Breast epithelium (tissue), 4 donors: ENCODE data around the gene ONECUT1. TPM values are rescaled to one million over a fixed set of nuclear protein-coding genes. Genes with fewer than 3 reads are reported as not detected.

ENCODE experiments used
- DNase-seq, 2 donors: peaks; one replicate each; pipeline ENCODE4 v3.0.0-alpha.2; 2019; ENCODE audit warnings: low spot score in 2 of 2
- H3K27ac ChIP-seq, 2 donors: fragments of 200-600 bp; sonication (generic) in 1 of 2; one replicate each; pipeline ENCODE4 v1.5.1; 2016 to 2019; ENCODE audit warnings: mild to moderate bottlenecking in 1 of 2
- H3K27me3 ChIP-seq, 2 donors: fragments of 200-600 bp; sonication (generic) in 1 of 2; one replicate each; pipeline versions ENCODE4 v1.5.1 to v1.6.0; 2017 to 2019; ENCODE audit warnings: control low read depth in 1 of 2, mild to moderate bottlenecking in 1 of 2
- H3K36me3 ChIP-seq: fragments of 200-600 bp; one replicate; pipeline ENCODE4 v1.5.1; 2019
- H3K4me1 ChIP-seq, 2 donors: fragments of 200-600 bp; sonication (generic); one replicate each; pipeline ENCODE4 v1.5.1; 2016 to 2019; ENCODE audit warnings: control low read depth in 1 of 2
- H3K4me3 ChIP-seq, 3 donors: fragments of 200-600 bp; sonication (generic); 1 replicate in 2 of 3; 2 replicates in 1 of 3; pipeline ENCODE4 v1.5.1; 2016 to 2019; ENCODE audit warnings: mild to moderate bottlenecking in 3 of 3, moderate library complexity in 2 of 3
- H3K9me3 ChIP-seq, 2 donors: fragments of 200-600 bp; sonication (generic) in 1 of 2; one replicate each; pipeline ENCODE4 v1.5.1; 2016 to 2019; ENCODE audit warnings: control low read depth in 1 of 2
- POLR2A ChIP-seq: fragments of 450-650 bp; IDR thresholded peaks from one replicate; pipeline ENCODE4 v1.6.1; 2016; ENCODE audit warnings: antibody characterized with exemption, mild to moderate bottlenecking, moderate library complexity
- POLR2AphosphoS5 ChIP-seq, 3 donors: sonication (generic); formaldehyde crosslinking; IDR thresholded peaks; one replicate each; pipeline ENCODE4 v1.6.1; 2017; ENCODE audit warnings: antibody characterized with exemption in 3 of 3
- intact Hi-C: fragments of 100-400 bp; cut with DNase I; formaldehyde crosslinking; loops from one replicate; pipeline ENCODE4 v1.15.1; 2023; ENCODE audit warnings: low total_unique reads
- total RNA-seq, 3 donors: library from RNA; depleted of rRNA; stranded (reverse); fragments of >200 nt; gene quantifications; one replicate each; pipeline ENCODE4 v1.1.0, GENCODE V29; 2016
- TF ChIP-seq, protein P1 (sequence below), 3 donors: fragments of 450-650 bp; IDR thresholded peaks; one replicate each; pipeline ENCODE4 v1.5.1; 2016 to 2017; ENCODE audit warnings: antibody characterized with exemption in 3 of 3, mild to moderate bottlenecking in 3 of 3, moderate library complexity in 3 of 3

The ONECUT1 gene
- total RNA-seq, 3 donors from 2014 or later: not detected

DNA sequence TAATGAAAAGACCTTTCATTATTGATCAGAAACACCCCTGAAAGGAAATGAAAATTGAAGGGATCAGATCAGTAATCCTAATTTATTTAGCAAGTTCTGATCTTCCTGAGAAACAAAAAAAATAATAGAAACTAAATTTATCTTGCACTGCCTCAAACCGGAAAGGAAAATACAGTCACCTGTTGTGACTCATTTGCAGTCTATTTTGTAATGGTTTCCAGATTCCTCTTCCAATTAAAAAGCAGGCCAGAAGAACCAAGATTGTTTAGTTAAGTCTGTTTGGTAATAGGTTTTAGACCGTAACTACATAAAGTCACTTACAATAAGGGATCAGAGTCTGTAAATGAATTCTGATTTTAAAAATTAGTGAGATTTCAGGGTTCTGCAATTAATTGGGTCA is 61.2 kb downstream of the ONECUT1 start:
- intact Hi-C loops: no loop called here
- Histone ChIP-seq H3K4me1 (no peaks in the 10 kb centered on the region), H3K9me3 (no peaks in the 10 kb centered on the region), H3K27me3 (no peaks in the 10 kb centered on the region), H3K4me3 (no peak overlapping the region), H3K36me3 (no peaks in the 10 kb centered on the region), H3K27ac (no peak overlapping the region)
- DNase-seq: no peak
- TF ChIP-seq POLR2AphosphoS5 (IDR thresholded peaks at IDR 0.05): no peak
- no peak for TF ChIP-seq POLR2A
- TF ChIP-seq, protein P1, sequence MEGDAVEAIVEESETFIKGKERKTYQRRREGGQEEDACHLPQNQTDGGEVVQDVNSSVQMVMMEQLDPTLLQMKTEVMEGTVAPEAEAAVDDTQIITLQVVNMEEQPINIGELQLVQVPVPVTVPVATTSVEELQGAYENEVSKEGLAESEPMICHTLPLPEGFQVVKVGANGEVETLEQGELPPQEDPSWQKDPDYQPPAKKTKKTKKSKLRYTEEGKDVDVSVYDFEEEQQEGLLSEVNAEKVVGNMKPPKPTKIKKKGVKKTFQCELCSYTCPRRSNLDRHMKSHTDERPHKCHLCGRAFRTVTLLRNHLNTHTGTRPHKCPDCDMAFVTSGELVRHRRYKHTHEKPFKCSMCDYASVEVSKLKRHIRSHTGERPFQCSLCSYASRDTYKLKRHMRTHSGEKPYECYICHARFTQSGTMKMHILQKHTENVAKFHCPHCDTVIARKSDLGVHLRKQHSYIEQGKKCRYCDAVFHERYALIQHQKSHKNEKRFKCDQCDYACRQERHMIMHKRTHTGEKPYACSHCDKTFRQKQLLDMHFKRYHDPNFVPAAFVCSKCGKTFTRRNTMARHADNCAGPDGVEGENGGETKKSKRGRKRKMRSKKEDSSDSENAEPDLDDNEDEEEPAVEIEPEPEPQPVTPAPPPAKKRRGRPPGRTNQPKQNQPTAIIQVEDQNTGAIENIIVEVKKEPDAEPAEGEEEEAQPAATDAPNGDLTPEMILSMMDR (IDR thresholded peaks at IDR 0.05): no peak

DNA sequence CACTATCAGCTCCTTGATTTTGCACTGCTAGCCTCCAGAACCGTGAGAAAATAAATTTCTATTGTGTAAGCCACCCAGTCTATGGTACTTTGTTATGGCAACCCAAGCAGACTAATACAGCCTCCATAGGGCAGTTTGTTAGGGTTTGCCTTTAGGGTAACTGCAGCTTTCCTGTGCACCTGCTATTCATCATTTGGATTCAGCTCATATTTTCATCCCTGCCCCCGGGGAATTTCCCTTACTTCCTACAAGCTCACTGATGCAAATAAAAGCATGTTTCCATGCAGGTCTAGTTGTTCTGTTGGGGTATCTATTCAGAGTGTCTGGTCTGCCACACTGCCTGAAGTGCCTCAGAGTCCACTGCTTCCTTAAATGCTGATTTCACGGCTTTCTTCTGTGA is 62.3 kb downstream of the ONECUT1 start:
- Histone ChIP-seq H3K27me3 (no peaks in the 10 kb centered on the region), H3K4me1 (no peaks in the 10 kb centered on the region), H3K9me3 (no peaks in the 10 kb centered on the region), H3K4me3 (no peak overlapping the region), H3K36me3 (no peaks in the 10 kb centered on the region), H3K27ac (no peak overlapping the region)
- TF ChIP-seq POLR2A: no peak
- TF ChIP-seq, protein P1 (IDR thresholded peaks at IDR 0.05): no peak
- no peak for TF ChIP-seq POLR2AphosphoS5 (IDR thresholded peaks at IDR 0.05)
- DNase-seq: no peak
- intact Hi-C loops: no loop called here

DNA sequence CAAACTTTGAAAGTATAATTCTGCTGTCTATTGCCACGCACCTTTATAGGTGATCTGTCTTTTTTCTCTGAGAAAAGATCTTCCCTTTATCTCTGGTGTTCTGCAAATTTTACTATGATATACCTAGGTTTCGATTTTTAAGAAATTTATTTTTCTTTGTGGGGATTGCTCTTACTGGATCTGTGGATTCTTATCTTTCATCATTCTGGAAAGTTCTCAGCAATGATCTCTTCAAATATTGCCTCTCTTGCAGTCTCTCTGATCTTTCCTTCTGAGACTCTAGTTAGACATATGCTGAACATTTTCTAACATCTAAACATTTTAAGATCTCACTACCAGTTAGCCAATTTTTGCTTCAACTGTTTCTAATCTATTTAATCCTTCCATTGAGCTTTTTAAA is 63.9 kb downstream of the ONECUT1 start:
- Histone ChIP-seq H3K9me3 (no peaks in the 10 kb centered on the region), H3K4me3 (no peak overlapping the region), H3K27me3 (no peaks in the 10 kb centered on the region), H3K27ac (no peak overlapping the region), H3K36me3 (no peaks in the 10 kb centered on the region), H3K4me1 (no peaks in the 10 kb centered on the region)
- TF ChIP-seq POLR2A (no peak), POLR2AphosphoS5 (IDR thresholded peaks at IDR 0.05) (no peak)
- TF ChIP-seq, protein P1 (IDR thresholded peaks at IDR 0.05): no peak
- intact Hi-C loops: no loop called here
- DNase-seq: no peak

DNA sequence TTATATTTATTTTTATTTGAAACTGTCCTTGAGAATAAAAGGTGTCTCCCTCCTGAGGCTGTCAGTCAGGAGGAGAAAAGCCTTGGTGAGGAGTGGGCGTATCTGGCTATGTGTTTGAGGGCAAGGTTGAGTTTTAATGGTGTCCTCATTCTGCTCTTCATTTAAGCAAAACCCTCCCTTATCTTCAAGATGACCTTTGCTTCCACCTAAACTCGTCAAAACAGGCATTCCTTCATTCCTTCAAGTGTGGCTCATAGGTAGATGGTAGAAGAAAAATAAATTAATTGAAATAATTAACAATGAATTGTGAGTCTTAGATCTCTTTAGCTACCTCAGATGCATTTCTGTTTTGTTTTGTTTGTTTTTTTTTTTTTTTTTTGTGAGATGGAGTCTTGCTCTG is 71.6 kb downstream of the ONECUT1 start:
- no peaks in the 10 kb centered on the region for H3K4me1 ChIP-seq
- no peak overlapping the region for H3K4me3 ChIP-seq
- TF ChIP-seq, protein P1 (IDR thresholded peaks at IDR 0.05): no peak
- no peak for TF ChIP-seq POLR2A
- no peak for TF ChIP-seq POLR2AphosphoS5 (IDR thresholded peaks at IDR 0.05)
- no peaks in the 10 kb centered on the region for H3K36me3 ChIP-seq
- no peaks in the 10 kb centered on the region for H3K27me3 ChIP-seq
- H3K27ac ChIP-seq: no peak overlapping the region
- intact Hi-C loops: no loop called here
- no peaks in the 10 kb centered on the region for H3K9me3 ChIP-seq
- no peak for DNase-seq

DNA sequence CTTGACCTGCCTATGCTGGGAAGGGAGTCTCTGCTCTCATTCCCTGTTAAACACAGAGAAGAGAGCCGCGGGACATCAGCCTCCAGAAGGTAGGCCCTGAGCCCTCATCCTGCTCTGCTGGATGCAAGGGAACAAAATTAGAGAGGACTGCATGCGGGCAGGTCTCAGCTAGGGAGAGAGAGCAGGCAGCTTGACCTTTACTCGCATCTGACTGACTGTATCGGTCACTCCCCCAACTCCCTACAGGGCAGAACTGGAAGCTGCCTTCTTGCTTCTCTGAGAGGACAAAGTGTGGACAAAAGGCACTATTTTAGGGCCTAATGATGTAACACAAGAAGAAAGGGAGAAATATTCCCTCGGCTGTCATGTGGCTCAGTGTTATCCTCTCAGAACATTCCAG is 72.2 kb downstream of the ONECUT1 start:
- no peak overlapping the region for H3K27ac ChIP-seq
- no peaks in the 10 kb centered on the region for H3K9me3 ChIP-seq
- H3K4me3 ChIP-seq: no peak overlapping the region
- TF ChIP-seq POLR2AphosphoS5 (IDR thresholded peaks at IDR 0.05): no peak
- TF ChIP-seq, protein P1 (IDR thresholded peaks at IDR 0.05): no peak
- TF ChIP-seq POLR2A: no peak
- DNase-seq: no peak
- H3K4me1 ChIP-seq: no peaks in the 10 kb centered on the region
- no peaks in the 10 kb centered on the region for H3K27me3 ChIP-seq
- intact Hi-C loops: no loop called here
- H3K36me3 ChIP-seq: no peaks in the 10 kb centered on the region
